Vagina (tissue), 2 donors: ENCODE data around the gene ST6GALNAC6.

Experiments
- CTCF ChIP-seq, 3 experiments: fragments of 450-650 bp in 2 of 3; fragments of 200-600 bp in 1 of 3; sonication (generic) in 1 of 3; IDR thresholded peaks; one replicate each; pipeline ENCODE4 v1.5.1; 2017 to 2019; ENCODE audit warnings: antibody characterized with exemption in 3 of 3, mild to moderate bottlenecking in 2 of 3, moderate library complexity in 2 of 3
- POLR2A ChIP-seq, 2 donors: fragments of 450-650 bp; IDR thresholded peaks; one replicate each; pipeline ENCODE4 v1.6.1; 2017; ENCODE audit warnings: antibody characterized with exemption in 2 of 2, mild to moderate bottlenecking in 2 of 2, moderate library complexity in 2 of 2

- TF ChIP-seq CTCF (IDR thresholded peaks at IDR 0.05) = no peak
- TF ChIP-seq POLR2A (IDR thresholded peaks at IDR 0.05) = no peak
Measured at GRCh38 chr9:127947841-127948710, 48.7 kb upstream of the ST6GALNAC6 start.
